OCI-M1 (cell line): ENCODE measurements around the gene ARHGAP24.

ENCODE experiments used
- DNase-seq: peaks from one replicate; lab custom pipeline; 2025; lab: John Stamatoyannopoulos, UW

Gene ARHGAP24

GRCh38 chr4:85474818-85475630, at the start of gene ARHGAP24:
Gene ARHGAP24, plus strand, starts transcription at chr4:85475150.
- DNase-seq: peak; percentile 94

- no peak for DNase-seq
Observed at GRCh38 chr4:85426366-85426765, 48.6 kb upstream of the ARHGAP24 start.

DNA sequence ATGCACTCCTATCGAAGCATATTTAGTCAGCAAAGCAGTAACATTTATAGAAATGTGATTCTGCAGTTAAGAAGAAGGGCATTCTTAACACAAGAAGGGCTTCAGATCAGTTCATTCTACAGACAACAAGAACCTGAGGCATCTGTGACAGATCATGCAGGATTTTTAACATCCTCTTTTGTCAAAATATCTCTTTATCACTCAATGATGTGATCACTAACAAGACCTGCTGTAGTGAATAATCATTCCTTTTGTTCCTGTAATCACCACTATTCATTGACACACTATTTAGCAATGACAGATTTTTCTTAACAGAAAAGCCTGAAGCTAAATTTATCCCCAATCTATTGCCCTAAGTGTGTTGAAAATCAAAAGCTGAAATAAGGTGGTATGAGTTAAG, 47.8 kb upstream of the ARHGAP24 start:
- DNase-seq: no peak

DNA sequence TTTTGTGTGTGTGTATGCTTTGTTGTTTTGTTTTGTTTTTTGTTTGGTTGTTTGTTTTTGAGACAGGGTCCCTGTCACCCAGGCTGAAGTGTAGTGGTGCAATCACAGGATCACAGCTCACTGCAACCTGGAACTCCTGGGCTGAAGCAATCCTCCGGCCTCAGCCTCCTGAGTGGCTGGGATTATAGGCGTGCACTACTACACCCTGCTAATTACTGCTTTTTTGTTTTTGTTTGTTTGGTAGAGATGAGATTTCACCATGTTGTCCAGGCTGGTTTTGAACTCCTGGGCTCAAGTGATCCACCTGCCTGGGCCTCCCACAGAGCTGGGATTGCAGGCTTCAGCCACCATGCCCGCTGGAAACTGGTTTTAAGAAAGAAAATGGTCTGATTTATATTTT, 44.7 kb upstream of the ARHGAP24 start:
- DNase-seq: no peak

- DNase-seq: no peak
Observed at GRCh38 chr4:85430697-85431096, 44.3 kb upstream of the ARHGAP24 start.

- DNase-seq: no peak
Observed at GRCh38 chr4:85431156-85431555, 43.8 kb upstream of the ARHGAP24 start.

- no peak for DNase-seq
Observed at GRCh38 chr4:85431881-85432485, 43.0 kb upstream of the ARHGAP24 start.

GRCh38 chr4:85445050-85445639, 29.8 kb upstream of the ARHGAP24 start:
- no peak for DNase-seq

DNA sequence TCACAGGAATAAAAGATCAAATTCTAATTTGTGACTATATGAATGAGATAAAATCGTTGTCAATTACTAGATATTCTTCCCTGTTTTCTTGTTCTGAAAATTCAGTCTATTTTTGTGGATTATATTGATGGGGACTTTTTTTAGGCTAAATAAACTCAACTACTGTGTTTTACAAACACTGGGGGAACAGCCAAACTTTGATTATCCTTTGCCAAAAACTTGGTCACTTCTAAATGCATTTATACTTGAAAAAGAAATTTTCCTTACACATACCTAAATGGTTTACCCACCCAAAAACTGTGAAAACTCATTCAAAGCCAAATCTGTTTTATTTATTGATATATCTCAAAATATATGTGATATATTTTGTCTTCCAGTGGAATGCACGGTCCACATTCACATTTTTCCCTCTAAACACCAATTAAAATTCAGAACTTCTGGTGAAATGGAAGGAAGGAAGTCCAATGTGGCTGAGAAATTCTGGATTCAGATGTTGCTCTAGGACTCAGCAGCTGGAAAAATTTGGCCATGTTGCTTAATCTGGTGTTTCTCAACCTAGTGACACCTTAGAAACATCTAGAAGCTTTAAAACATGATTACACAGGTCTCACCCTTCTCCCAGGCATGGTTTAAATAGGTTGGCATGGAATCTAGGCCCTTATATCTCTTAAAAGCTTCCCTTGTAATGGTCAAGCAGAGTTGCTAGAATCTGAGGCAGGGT, 28.6 kb upstream of the ARHGAP24 start:
- no peak for DNase-seq

DNA sequence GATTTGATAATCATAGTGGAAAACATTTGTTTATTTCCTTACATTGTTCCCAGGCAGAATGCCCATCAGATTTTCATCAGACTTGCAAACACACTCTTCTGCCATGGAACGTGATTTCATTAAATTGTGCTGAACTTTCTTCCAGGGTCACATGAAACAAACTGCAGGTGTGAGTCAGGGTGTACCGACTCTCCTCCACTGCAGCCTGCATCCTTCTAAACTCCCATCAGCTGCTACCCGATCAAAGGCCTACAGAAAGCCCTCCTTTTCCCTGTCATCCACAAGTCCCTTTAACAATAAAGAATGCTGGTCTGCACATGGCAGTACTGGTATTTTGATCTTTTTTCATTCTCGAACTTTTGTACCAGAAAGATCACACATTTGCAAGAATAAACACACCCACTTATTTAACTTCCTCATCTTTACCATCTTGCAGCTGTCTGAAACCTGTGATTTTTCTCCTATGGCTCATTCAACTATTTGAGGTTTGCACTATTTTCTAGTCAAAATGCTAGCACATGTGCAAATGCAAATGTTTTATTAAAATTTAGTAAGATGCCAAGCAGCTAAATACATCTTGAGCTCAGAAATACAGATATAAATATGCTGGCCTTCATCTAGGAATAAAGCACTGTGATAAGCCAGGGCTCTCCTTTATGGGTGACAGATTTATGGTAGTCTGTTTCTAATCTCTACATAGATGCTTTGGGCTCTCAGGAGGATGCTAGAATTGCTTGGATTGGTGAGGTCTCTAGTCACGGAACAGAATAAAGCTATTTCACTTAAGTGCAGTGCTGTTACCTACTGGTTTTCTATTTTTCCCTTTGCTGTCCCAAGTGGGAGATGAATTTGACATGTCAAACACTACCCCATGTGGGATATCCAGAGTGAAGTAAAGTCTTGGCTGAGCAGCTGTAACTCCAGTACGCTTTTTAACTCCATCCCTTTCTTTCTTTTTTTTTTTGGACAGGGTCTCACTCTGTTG, 25.8 kb upstream of the ARHGAP24 start:
- DNase-seq: no peak

GRCh38 chr4:85452058-85452731, 22.8 kb upstream of the ARHGAP24 start:
- DNase-seq: no peak

DNA sequence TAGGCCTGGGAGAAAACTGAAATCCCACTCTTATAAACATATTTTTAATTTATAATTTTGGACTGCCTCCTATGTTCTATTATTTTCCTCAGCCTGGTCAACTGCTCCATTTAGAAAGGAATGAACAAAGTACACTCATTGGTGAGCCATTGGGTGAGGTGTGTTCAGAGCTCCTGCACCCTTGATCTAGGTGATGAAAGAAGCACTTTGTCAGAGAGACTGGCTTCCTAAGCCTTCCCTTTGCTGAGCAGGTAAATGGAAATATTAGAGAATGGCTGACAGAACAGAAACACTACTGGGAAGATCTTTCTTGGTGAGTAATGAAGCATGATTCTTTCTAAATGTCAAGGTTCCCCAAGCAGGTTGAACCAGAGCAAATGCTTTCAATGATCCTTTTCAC, 19.0 kb upstream of the ARHGAP24 start:
- no peak for DNase-seq

GRCh38 chr4:85457752-85458467, 17.0 kb upstream of the ARHGAP24 start:
- no peak for DNase-seq

DNA sequence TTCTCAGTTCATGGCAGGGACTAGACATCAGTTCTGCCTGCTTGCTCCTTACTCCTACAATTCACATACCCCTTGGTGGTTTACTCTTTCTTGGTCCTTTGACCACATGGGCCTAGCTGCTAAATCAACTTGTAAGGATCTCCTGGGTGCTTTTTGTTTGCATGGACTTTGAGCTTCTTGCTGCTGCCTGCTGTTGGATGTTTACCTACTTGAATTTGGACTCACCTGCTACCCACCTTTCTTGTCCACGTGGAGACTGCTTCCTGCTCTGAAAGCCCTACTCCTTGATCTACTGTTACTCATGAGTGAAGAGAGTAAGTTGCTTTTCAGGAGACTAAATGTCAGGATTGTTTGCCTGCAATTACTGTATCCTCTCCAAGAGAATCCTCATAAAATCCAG, 15.2 kb upstream of the ARHGAP24 start:
- DNase-seq: no peak

DNA sequence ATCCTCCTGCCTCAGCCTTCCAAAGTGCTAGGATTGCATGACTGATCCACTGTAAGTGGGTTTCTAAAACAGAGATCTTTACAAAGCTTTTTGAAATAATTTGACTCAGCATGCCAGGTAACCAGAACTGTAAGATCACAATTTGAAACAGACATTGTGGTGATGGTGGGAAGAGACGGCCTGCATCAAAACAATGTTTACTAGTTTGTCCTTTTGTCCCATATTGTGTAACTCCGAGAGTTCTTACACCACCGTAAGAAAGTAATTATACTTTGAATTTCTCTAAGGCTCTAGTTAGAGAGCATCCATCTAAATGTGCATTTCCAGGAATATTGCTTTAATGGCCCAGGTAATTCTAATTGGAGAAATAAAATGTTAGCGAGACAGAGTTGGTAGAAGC, 594 bp upstream of the ARHGAP24 start:
- DNase-seq: no peak

DNA sequence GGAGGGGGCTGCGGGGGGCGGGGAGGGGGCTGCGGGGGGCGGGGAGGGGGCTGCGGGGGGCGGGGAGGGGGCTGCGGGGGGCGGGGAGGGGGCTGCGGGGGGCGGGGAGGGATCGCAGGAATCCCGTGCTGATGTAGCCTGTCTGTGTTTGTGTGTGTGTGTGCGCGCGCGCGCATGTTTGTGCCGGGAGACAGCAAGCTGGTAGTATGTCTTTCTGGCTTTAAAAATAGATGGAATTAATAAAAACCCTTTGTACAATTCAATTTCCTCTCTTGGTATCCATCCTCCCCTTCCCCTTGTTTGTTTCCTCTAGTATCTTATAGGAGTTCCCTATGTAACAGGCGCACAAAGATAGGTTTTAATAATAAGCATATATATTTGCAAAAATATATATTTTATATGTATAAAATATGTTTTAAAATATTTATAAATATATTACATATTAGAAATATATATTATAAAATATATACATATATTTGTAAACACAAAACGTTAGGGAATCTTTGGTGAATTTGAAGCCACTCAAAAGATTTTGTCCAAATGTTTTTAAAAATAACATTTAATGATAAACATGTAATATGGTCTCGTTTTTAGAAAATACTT, 782 bp downstream of the ARHGAP24 start:
- no peak for DNase-seq

- DNase-seq: no peak
Observed at GRCh38 chr4:85476381-85476780, 1.4 kb downstream of the ARHGAP24 start.

DNA sequence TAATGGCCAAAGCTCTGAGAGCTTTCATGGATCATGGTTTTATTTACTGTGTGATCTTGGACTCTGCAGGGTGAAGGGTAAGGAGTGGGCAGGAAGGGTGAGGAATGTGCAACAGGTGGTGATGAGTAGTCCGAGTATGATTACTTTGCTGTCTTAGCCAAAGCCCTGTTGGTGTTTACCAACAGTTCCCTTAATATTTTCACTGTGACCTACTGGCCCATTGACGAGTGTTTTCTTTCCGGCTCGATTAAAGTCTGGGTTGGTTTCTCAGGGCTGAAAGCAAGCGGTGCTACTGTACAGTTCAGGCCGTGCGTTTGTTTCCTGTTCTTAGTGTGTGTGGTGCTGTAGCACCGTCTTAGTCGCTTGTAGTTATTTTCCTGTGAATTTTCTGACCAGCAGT, 2.6 kb downstream of the ARHGAP24 start:
- DNase-seq: no peak

DNA sequence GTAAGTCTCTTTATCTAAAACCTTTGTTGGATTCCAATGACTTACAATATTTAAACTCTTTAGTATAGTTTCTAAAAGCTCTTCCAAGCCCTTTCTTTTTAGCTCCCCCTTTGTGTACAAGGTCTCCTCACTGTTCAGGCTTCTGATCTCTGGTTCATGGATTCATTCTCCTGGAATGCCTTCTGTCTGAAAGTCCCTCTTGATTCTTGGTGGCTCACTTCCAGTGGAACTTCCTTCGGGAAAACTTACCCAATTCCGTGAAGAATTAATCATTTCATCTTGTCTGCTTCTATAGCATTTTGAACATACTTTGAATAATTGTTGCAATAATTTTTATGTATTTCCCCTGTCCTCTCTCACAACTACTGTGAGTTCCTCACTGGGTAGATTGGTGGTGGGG, 3.6 kb downstream of the ARHGAP24 start:
- DNase-seq: no peak
